Activated CD4-positive, alpha-beta T cell treated with anti-CD3 and anti-CD28 coated beads for 36 hours (primary cell): Measurements from ENCODE around the gene MEST. TPM values are rescaled to one million over a fixed set of nuclear protein-coding genes. Genes with fewer than 3 reads are reported as not detected.
A peak's percentile ranks its signal among the peaks of the same experiment; 100 is the strongest.

ENCODE experiments used
- microRNA-seq: library from miRNA; unstranded; fragments of <30 nt; microRNA quantifications from one replicate; pipeline ENCODE4 v1.2.0, GENCODE V29; 2021; ENCODE audit warnings: borderline replicate concordance
- total RNA-seq, 2 experiments: library from RNA; stranded (reverse); gene quantifications; one replicate each; pipeline ENCODE4 v1.2.3, GENCODE V29; 2021

MEST gene
- total RNA-seq, 2 experiments from 2014 or later, result 1.7 to 1.9 TPM

Small RNA genes within 50 kb of the gene (microRNA-seq; reads per million reads assigned to microRNA genes)
- gene MIR335, result 389 reads per million, percentile 79 among the genes with 10 or more reads in this experiment

Other genes with a start within 250 kb of the MEST start
- under 1 TPM in 1 of 2 experiments, not detected in 1; 0.18 TPM for gene CPA2, start 225.2 kb upstream of the MEST start, total RNA-seq
- gene CPA4, start 198.9 kb upstream of the MEST start, total RNA-seq, result not detected
- gene CPA5, start 147.3 kb upstream of the MEST start, total RNA-seq, result under 1 TPM; 0.39 to 0.56 TPM
- not detected for gene CPA1, start 111.6 kb upstream of the MEST start, total RNA-seq
- 10 to 100 TPM; 19.7 to 21.2 TPM for gene CEP41, start 51.1 kb upstream of the MEST start, total RNA-seq
- 10 to 100 TPM; 23.5 to 25.9 TPM for gene COPG2, start 176.7 kb downstream of the MEST start, total RNA-seq
- gene TSGA13, start 194.5 kb downstream of the MEST start, total RNA-seq, result not detected
- gene KLF14, start 242.1 kb downstream of the MEST start, total RNA-seq, result not detected